HepG2 (cell line): ENCODE data around the gene PPP1R8. TPM values are rescaled to one million over a fixed set of nuclear protein-coding genes. Genes with fewer than 3 reads are reported as not detected.

ENCODE experiments used
- BORCS8-MEF2B ChIP-seq: sonication (generic); formaldehyde crosslinking; IDR thresholded peaks from 2 replicates; pipeline ENCODE4 v1.8.0; 2022; ENCODE audit warnings: mild to moderate bottlenecking, missing genetic modification reagents
- CREM ChIP-seq, 2 experiments: sonication (generic) in 1 of 2; formaldehyde crosslinking in 1 of 2; IDR thresholded peaks; 2 replicates each; pipeline versions ENCODE4 v1.4.0 to v1.6.1; 2016 to 2020; ENCODE audit warnings: antibody characterized with exemption in 1 of 2, mild to moderate bottlenecking in 1 of 2, missing genetic modification reagents in 1 of 2
- CTCF ChIP-seq: sonication (generic); formaldehyde crosslinking; IDR thresholded peaks from 2 replicates; pipeline ENCODE4 v1.5.0; 2020; ENCODE audit warnings: mild to moderate bottlenecking, missing genetic modification reagents, moderate library complexity
- KAT8 ChIP-seq: IDR thresholded peaks from 2 replicates; pipeline ENCODE4 v1.6.1; 2016; ENCODE audit warnings: missing genetic modification reagents, missing compliant biosample characterization
- RARG ChIP-seq: sonication (generic); formaldehyde crosslinking; IDR thresholded peaks from 2 replicates; pipeline ENCODE4 v1.4.0; 2020; ENCODE audit warnings: low read depth, mild to moderate bottlenecking, missing genetic modification reagents
- RBM22 ChIP-seq: fragments of 200-400 bp; formaldehyde crosslinking; optimal IDR thresholded peaks from 2 replicates; pipeline ENCODE3; 2017; ENCODE audit warnings: mild to moderate bottlenecking, low read length, moderate library complexity
- REST ChIP-seq, 2 experiments: IDR thresholded peaks; 2 replicates each; pipeline ENCODE4 v1.6.1; 2011 to 2012; ENCODE audit warnings: low read length in 2 of 2, borderline replicate concordance in 1 of 2, low read depth in 1 of 2, mild to moderate bottlenecking in 1 of 2, moderate library complexity in 1 of 2
- SCMH1 ChIP-seq: sonication (generic); formaldehyde crosslinking; IDR thresholded peaks from 2 replicates; pipeline ENCODE4 v1.9.0; 2021; ENCODE audit warnings: missing genetic modification reagents, mild to moderate bottlenecking, borderline replicate concordance
- TFDP2 ChIP-seq: sonication (generic); formaldehyde crosslinking; IDR thresholded peaks from 2 replicates; pipeline ENCODE4 v1.4.0; 2020; ENCODE audit warnings: missing genetic modification reagents
- TOPORS ChIP-seq: sonication (generic); formaldehyde crosslinking; IDR thresholded peaks from 2 replicates; pipeline ENCODE4 v1.8.0; 2023; ENCODE audit warnings: mild to moderate bottlenecking, missing genetic modification reagents
- ZNF558 ChIP-seq: sonication (generic); formaldehyde crosslinking; IDR thresholded peaks from 2 replicates; pipeline ENCODE4 v1.9.0; 2022; ENCODE audit warnings: mild to moderate bottlenecking, missing genetic modification reagents, borderline replicate concordance
- ZNF574 ChIP-seq: sonication (generic); formaldehyde crosslinking; IDR thresholded peaks from 2 replicates; pipeline ENCODE4 v1.4.0; 2020; ENCODE audit warnings: missing genetic modification reagents
- ZNF616 ChIP-seq: sonication (generic); formaldehyde crosslinking; IDR thresholded peaks from 2 replicates; pipeline ENCODE4 v1.5.0; 2020; ENCODE audit warnings: low read depth, mild to moderate bottlenecking, missing genetic modification reagents
- ZNF737 ChIP-seq: sonication (generic); formaldehyde crosslinking; IDR thresholded peaks from 2 replicates; pipeline ENCODE4 v1.5.0; 2020; ENCODE audit warnings: missing genetic modification reagents, mild to moderate bottlenecking, borderline replicate concordance
- ZUFSP ChIP-seq: sonication (generic); formaldehyde crosslinking; IDR thresholded peaks from 2 replicates; pipeline ENCODE4 v1.9.0; 2021; ENCODE audit warnings: missing genetic modification reagents, mild to moderate bottlenecking, borderline replicate concordance
- polyA plus RNA-seq, 8 experiments: library from polyadenylated mRNA; depleted of rRNA in 3 of 8; stranded (reverse) in 7 of 8; unstranded in 1 of 8; fragments of >200 nt; fragmentation: Illumina TruSeq in 4 of 8; extraction: Trizol in 4 of 8; gene quantifications; 2 replicates each; pipeline versions ENCODE4 v1.2.1 to v1.2.3, GENCODE V29; 2011 to 2016; ENCODE audit warnings: low read depth in 4 of 8, missing spikeins in 1 of 8, mixed read lengths in 1 of 8; ENCODE audit not compliant: insufficient read depth in 1 of 8
- total RNA-seq, 5 experiments: library from RNA; depleted of rRNA; stranded (reverse); fragments of >200 nt; fragmentation: Illumina TruSeq; extraction: Trizol; gene quantifications; 2 replicates each; pipeline ENCODE4 v1.2.3, GENCODE V29; 2016; ENCODE audit warnings: low read depth in 1 of 5

The PPP1R8 gene
- total and polyA plus RNA-seq, 2 of the 13 experiments (the other 11 are each of a cell fraction or from before 2014, with no cell fraction given), result 38.3 to 62.2 TPM

- TF ChIP-seq TOPORS (0 out of 2 replicates have a peak, but pooled peaks have one; percentile 2), REST (IDR thresholded peaks at IDR 0.05; ENCODE audit: borderline replicate concordance in 1 of 2, low read depth in 1 of 2, low read length in 2 of 2) (peak in 1 of 2 experiments; percentile 74; a peak in 1 of 4 replicates), ZNF574 (CRISPR knock-in tag) (peak; percentile 99), SCMH1 (CRISPR knock-in tag) (no peak), ZNF737 (CRISPR knock-in tag) (no peak), CTCF (CRISPR knock-in tag) (0 out of 2 replicates have a peak, but pooled peaks have one; percentile 1), ZNF558 (CRISPR knock-in tag) (peak; percentile 58; the same call in 1 of the 2 replicates), RBM22 (no peak), RARG (no peak), ZNF616 (CRISPR knock-in tag) (no peak), CREM (IDR thresholded peaks at IDR 0.05) (peak; percentile 64; the same call in 1 of the 2 replicates), CREM (CRISPR knock-in tag; IDR thresholded peaks at IDR 0.05) (no peak), TFDP2 (CRISPR knock-in tag) (peak; percentile 74; the same call in 1 of the 2 replicates), BORCS8-MEF2B (CRISPR knock-in tag) (peak; percentile 76; the same call in 1 of the 2 replicates), ZUFSP (CRISPR knock-in tag) (no peak), KAT8 (CRISPR knock-in tag) (peak; percentile 95)
These were observed at the start of gene PPP1R8 (continued) for GRCh38 chr1:27830621-27831440.
